Pulmonary artery endothelial cell (primary cell): ENCODE data around the gene SPTBN1. TPM values are rescaled to one million over a fixed set of nuclear protein-coding genes. Genes with fewer than 3 reads are reported as not detected.

Experiments
- DNase-seq: peaks from one replicate; pipeline ENCODE4 v3.0.0-alpha.2; 2011; ENCODE audit warnings: low read depth, low spot score
- total RNA-seq: library from RNA; depleted of rRNA; stranded (reverse); fragments of >200 nt; gene quantifications from 2 replicates; pipeline ENCODE4 v1.2.3, GENCODE V29; 2014

The SPTBN1 gene
- total RNA-seq, 1 donor from 2014 or later, result 339 TPM

- no peak for DNase-seq
Observed at GRCh38 chr2:54573537-54573919, 117.4 kb downstream of the SPTBN1 start.

GRCh38 chr2:54574107-54574859 lies 118.2 kb downstream of the SPTBN1 start:
- no peak for DNase-seq

- DNase-seq, result no peak
Observed at GRCh38 chr2:54574860-54575247, 118.7 kb downstream of the SPTBN1 start.

GRCh38 chr2:54575379-54575888 lies 119.3 kb downstream of the SPTBN1 start:
- no peak for DNase-seq

- no peak for DNase-seq
Observed at GRCh38 chr2:54577035-54577434, 120.9 kb downstream of the SPTBN1 start.

- no peak for DNase-seq
Observed at GRCh38 chr2:54577944-54578647, 122.0 kb downstream of the SPTBN1 start.

GRCh38 chr2:54578648-54579045 lies 122.5 kb downstream of the SPTBN1 start:
- DNase-seq, result no peak

- DNase-seq, result no peak
Observed at GRCh38 chr2:54579061-54579681, 123.0 kb downstream of the SPTBN1 start.

GRCh38 chr2:54579682-54580620 lies 123.8 kb downstream of the SPTBN1 start:
- DNase-seq, result no peak

GRCh38 chr2:54581326-54582039 lies 125.4 kb downstream of the SPTBN1 start:
- no peak for DNase-seq

- DNase-seq, result no peak
Observed at GRCh38 chr2:54582987-54583386, 126.9 kb downstream of the SPTBN1 start.

GRCh38 chr2:54584598-54584997 lies 128.5 kb downstream of the SPTBN1 start:
- DNase-seq, result no peak

GRCh38 chr2:54585136-54585733 lies 129.1 kb downstream of the SPTBN1 start:
- DNase-seq, result no peak

- no peak for DNase-seq
Observed at GRCh38 chr2:54586062-54586461, 129.9 kb downstream of the SPTBN1 start.

- DNase-seq, result no peak
Observed at GRCh38 chr2:54586494-54586893, 130.4 kb downstream of the SPTBN1 start.

GRCh38 chr2:54587171-54588016 lies 131.3 kb downstream of the SPTBN1 start:
- DNase-seq, result no peak

- no peak for DNase-seq
Observed at GRCh38 chr2:54588244-54588899, 132.2 kb downstream of the SPTBN1 start.

- DNase-seq, result no peak
Observed at GRCh38 chr2:54589038-54589339, 132.9 kb downstream of the SPTBN1 start.
